H1 (cell line): Measurements from ENCODE around the gene RITA1. TPM values are rescaled to one million over a fixed set of nuclear protein-coding genes. Genes with fewer than 3 reads are reported as not detected.

Experiments
- CBX8 ChIP-seq: fragments of 300-800, 300-1000 bp; sonication (generic); IDR thresholded peaks from 2 replicates; pipeline ENCODE4 v1.7.1; 2016; ENCODE audit warnings: low read depth, low read length, borderline replicate concordance
- TBP ChIP-seq: IDR thresholded peaks from 2 replicates; pipeline ENCODE4 v1.6.1; 2011; ENCODE audit warnings: low read depth, low read length, improper control_type of control experiment
- ZNF274 ChIP-seq: IDR thresholded peaks from 2 replicates; pipeline ENCODE4 v1.7.0; 2012; ENCODE audit warnings: low read length, borderline replicate concordance; ENCODE audit errors: extremely low read depth
- polyA plus RNA-seq, 7 experiments: library from polyadenylated mRNA; depleted of rRNA in 3 of 7; stranded (reverse) in 5 of 7; unstranded in 2 of 7; fragments of >200 nt in 5 of 7; fragments of 200-250 nt in 2 of 7; gene quantifications; 1 replicate in 5 of 7; 2 replicates in 1 of 7; 4 replicates in 1 of 7; pipeline versions ENCODE4 v1.2.1 to v1.2.3, GENCODE V29; 2011 to 2013; ENCODE audit warnings: missing spikeins in 2 of 7, mixed read lengths in 2 of 7
- total RNA-seq: library from RNA; stranded (reverse); fragmentation: NEBNext Ultra II Directional; extraction: Animal tissue kit (Norgen Biotek cat#: 25700); gene quantifications from 2 replicates; pipeline ENCODE4 v1.2.1, GENCODE V29; 2021

RITA1 gene
- total and polyA plus RNA-seq, 2 of the 8 experiments (the other 6 are each of a cell fraction or from before 2014, with no cell fraction given): 24.1 to 25.8 TPM

DNA sequence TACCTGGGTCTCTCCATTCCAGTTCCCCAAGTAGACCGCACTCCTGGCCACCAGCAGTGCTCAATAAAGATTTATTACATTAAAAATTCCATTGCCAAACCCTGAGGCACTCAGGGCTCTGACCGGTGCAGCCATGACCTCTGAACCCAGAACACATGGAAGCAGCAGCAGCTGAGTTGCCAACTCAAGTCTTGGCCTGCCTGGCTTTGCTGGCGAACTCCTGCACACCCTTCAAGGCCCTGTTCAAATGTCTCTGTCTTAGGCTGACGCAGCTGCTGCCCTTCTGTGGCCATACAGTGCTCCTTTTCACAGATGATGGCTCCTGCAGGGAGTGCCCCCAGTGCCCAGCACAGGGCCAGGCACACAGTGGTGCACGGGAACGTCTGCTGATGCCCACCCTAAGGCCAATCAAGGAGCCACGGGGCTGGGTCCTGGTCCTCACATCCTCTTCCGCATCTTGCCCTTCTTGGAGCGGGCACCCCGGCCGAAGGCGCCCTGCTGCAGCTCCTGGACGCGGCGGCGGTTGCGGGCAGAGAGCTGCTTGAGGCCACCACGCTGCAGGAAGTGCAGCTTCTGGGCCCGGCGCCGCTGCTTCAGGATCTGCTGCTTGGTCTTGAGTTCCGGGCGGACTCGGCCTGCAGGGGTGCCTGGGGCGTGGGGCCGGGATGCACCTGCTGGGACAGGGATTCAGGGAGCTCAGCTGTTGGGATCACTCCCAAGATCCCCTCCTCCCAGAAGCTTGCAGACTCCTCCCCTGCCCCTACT, 26.9 kb upstream of the RITA1 start (continued):
- TF ChIP-seq CBX8 (no peak), TBP (no peak), ZNF274 (no peak)
